Right lobe of liver (tissue), 6 donors: Measurements from ENCODE around the gene RHOBTB1. TPM values are rescaled to one million over a fixed set of nuclear protein-coding genes. Genes with fewer than 3 reads are reported as not detected.

ENCODE experiments used
- ATAC-seq, 4 donors: fragments of 200-7000 bp; cut with Tn5 transposase; one replicate each; pipeline ENCODE4 v1.9.1; 2020; ENCODE audit warnings: mild to moderate bottlenecking in 4 of 4, moderate library complexity in 4 of 4
- DNase-seq, 3 donors: peaks; one replicate each; pipeline ENCODE4 v3.0.0-alpha.2; 2020
- H3K27ac ChIP-seq, 3 donors: fragments of 200-600 bp; one replicate each; pipeline ENCODE4 v1.8.0; 2022
- H3K27me3 ChIP-seq, 2 donors: fragments of 200-600 bp; one replicate each; pipeline ENCODE4 v1.8.0; 2022
- H3K36me3 ChIP-seq, 4 donors: fragments of 200-600 bp; sonication (generic) in 1 of 4; one replicate each; pipeline versions ENCODE4 v1.5.1 to v1.8.0; 2017 to 2022; ENCODE audit warnings: control low read depth in 1 of 4
- H3K4me1 ChIP-seq, 4 donors: fragments of 200-600 bp; sonication (generic) in 1 of 4; one replicate each; pipeline versions ENCODE4 v1.5.1 to v1.8.0; 2017 to 2022; ENCODE audit warnings: control low read depth in 1 of 4
- H3K4me3 ChIP-seq, 3 donors: fragments of 200-600 bp; one replicate each; pipeline ENCODE4 v1.8.0; 2022
- H3K9me3 ChIP-seq, 4 donors: fragments of 200-600 bp; sonication (generic) in 1 of 4; one replicate each; pipeline versions ENCODE4 v1.5.1 to v1.8.0; 2017 to 2022; ENCODE audit warnings: control low read depth in 1 of 4
- POLR2A ChIP-seq: fragments of 450-650 bp; IDR thresholded peaks from one replicate; pipeline ENCODE4 v1.6.1; 2017; ENCODE audit warnings: antibody characterized with exemption, mild to moderate bottlenecking
- WGBS: methylation state at CpG from one replicate; pipeline ENCODE4 v1.1.6; 2018; ENCODE audit warnings: low coverage, low lambda C conversion rate; ENCODE audit not compliant: insufficient coverage; ENCODE audit errors: missing lambda C conversion rate; 5-methylcytosine and 5-hydroxymethylcytosine counted together
- intact Hi-C, 2 donors: fragments of 100-400 bp; cut with DNase I; formaldehyde crosslinking; loops; one replicate each; pipeline versions ENCODE4 v1.11.2 to v1.14.1; 2022
- total RNA-seq, 6 experiments: library from RNA; depleted of rRNA in 2 of 6; stranded (reverse); fragments of >200 nt in 2 of 6; fragmentation: NEBNext Ultra II Directional in 3 of 6; extraction: Animal tissue kit (Norgen Biotek cat#: 25700) in 3 of 6; gene quantifications; one replicate each; pipeline versions ENCODE4 v1.1.0 to v1.2.4, GENCODE V29; 2016 to 2023
- TF ChIP-seq, protein P1 (sequence below), 4 donors: fragments of 200-600 bp in 3 of 4; fragments of 450-650 bp in 1 of 4; IDR thresholded peaks; one replicate each; pipeline versions ENCODE4 v1.5.1 to v1.8.0; 2016 to 2022; ENCODE audit warnings: antibody characterized with exemption in 4 of 4, mild to moderate bottlenecking in 2 of 4
- donor health status: DM: no; HTN: yes; CAD: no.
- donor health status: DM: no; HTN: no; CAD: no.
- donor health status: DM: no; HTN: no; CAD: no.
- donor health status: DM: no; HTN: yes; CAD: no.
- donor health status: DM: no; HTN: yes; CAD: no.

The RHOBTB1 gene
- total RNA-seq, 6 experiments from 2014 or later = 3.0 to 5.4 (median 4.4) TPM

DNA sequence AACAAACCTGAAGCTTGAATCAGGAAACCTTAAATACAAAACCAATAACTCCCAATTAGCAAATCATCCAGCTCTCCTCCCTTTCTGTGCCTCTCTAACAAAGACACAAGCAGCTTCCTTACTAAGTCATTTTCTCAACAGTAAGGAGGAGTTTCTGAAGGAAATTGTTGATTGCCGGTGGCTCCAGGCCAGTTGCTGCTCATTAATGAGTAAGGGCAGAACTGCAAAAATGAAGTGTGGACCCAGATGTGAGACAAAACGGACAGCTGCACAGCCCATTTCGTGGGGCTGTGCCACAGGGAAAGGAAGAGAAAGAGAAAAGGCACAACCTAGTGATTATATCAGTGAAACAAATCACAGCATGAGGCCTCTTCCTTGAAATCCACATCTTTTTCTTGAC, 42.8 kb upstream of the RHOBTB1 start:
- Histone ChIP-seq H3K36me3 (no peaks in the 10 kb centered on the region), H3K4me1 (no peaks in the 10 kb centered on the region), H3K27ac (no peak overlapping the region), H3K4me3 (no peak overlapping the region), H3K9me3 (no peaks in the 10 kb centered on the region), H3K27me3 (no peaks in the 10 kb centered on the region)
- intact Hi-C loops = no loop called here
- 47% methylated on average over 2 of the region's 3 CpGs for WGBS
- no peak for TF ChIP-seq POLR2A
- TF ChIP-seq, protein P1, sequence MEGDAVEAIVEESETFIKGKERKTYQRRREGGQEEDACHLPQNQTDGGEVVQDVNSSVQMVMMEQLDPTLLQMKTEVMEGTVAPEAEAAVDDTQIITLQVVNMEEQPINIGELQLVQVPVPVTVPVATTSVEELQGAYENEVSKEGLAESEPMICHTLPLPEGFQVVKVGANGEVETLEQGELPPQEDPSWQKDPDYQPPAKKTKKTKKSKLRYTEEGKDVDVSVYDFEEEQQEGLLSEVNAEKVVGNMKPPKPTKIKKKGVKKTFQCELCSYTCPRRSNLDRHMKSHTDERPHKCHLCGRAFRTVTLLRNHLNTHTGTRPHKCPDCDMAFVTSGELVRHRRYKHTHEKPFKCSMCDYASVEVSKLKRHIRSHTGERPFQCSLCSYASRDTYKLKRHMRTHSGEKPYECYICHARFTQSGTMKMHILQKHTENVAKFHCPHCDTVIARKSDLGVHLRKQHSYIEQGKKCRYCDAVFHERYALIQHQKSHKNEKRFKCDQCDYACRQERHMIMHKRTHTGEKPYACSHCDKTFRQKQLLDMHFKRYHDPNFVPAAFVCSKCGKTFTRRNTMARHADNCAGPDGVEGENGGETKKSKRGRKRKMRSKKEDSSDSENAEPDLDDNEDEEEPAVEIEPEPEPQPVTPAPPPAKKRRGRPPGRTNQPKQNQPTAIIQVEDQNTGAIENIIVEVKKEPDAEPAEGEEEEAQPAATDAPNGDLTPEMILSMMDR (IDR thresholded peaks at IDR 0.05) = no peak
- ATAC-seq (no peak), DNase-seq (no peak)

DNA sequence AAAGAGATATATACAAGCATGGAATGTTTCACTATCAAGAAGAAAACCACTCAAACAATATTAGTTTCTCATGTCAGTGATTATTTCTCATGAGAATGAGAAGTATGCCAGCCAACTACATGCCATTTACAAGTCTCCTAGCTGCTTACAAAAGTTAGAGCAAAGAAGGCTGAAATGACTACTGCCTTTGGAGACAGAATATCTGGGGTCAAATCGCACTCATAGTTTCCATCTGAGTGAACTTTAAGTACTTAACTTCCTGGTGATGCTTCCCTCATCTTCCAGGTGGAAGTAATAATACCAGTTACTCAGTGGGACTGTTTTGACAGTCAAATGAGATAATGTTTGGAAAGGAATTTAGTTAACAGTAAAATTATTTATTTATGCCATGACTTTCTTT, 42.0 kb upstream of the RHOBTB1 start:
- Histone ChIP-seq H3K27me3 (no peaks in the 10 kb centered on the region), H3K9me3 (no peaks in the 10 kb centered on the region), H3K4me3 (no peak overlapping the region), H3K27ac (no peak overlapping the region), H3K4me1 (no peaks in the 10 kb centered on the region), H3K36me3 (no peaks in the 10 kb centered on the region)
- DNase-seq (no peak), ATAC-seq (no peak)
- 100% methylated on average over 1 of the region's 1 CpG for WGBS
- no peak for TF ChIP-seq POLR2A
- TF ChIP-seq, protein P1 (IDR thresholded peaks at IDR 0.05) = no peak
- intact Hi-C loops = no loop called here

DNA sequence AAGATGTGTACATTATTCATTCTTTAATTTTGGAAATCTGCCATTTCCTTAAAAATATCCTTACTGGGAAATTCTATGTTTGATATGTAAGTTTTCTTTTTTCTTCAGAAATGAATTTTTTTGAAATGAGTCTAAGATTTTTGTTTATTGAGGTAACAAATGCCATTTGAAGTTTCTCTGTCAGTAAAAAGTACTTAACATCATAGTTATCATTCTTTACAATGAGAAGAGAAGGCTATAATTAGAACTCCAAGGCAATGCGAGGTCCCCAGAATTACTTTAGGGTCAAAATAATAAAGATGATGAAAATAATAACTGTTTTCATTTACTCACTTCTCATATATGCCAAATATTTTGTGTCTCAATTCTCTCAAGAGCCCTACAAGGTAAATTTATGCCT, 37.0 kb upstream of the RHOBTB1 start:
- H3K4me3 ChIP-seq = no peak overlapping the region
- TF ChIP-seq POLR2A = no peak
- TF ChIP-seq, protein P1 (IDR thresholded peaks at IDR 0.05) = no peak
- H3K27me3 ChIP-seq = no peaks in the 10 kb centered on the region
- H3K27ac ChIP-seq = no peak overlapping the region
- DNase-seq (no peak), ATAC-seq (no peak)
- no peaks in the 10 kb centered on the region for H3K9me3 ChIP-seq
- peaks cover 0 to 23% (median 10%) of the 10 kb centered on the region in 4 donors for H3K4me1 ChIP-seq
- intact Hi-C loops = no loop called here
- H3K36me3 ChIP-seq = no peaks in the 10 kb centered on the region
- 95% methylated on average over 1 of the region's 1 CpG for WGBS

DNA sequence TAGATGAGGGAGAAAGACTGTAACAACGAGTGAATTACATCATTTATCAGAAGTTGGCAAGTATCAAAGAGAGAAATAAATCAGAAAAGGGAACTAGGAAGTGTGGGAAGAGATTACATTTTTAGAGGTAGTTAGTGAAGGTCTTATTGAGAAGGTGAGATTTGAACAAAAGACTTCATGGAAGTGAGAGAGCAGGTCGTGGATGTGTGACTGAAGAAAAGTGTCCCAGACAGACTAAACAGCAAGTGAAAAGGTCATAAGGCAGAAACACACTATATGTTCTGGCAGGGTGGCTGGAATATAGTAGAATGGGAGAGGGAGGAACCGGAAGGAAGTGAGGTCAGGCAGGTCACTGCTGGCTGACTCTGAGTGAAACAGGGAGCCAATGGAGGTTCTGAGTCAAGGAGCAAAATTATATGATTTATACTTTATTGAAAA, 35.7 kb upstream of the RHOBTB1 start:
- TF ChIP-seq POLR2A = no peak
- TF ChIP-seq, protein P1 (IDR thresholded peaks at IDR 0.05) = no peak
- Histone ChIP-seq H3K4me1 (peaks cover 0 to 23% (median 13%) of the 10 kb centered on the region in 4 donors), H3K4me3 (no peak overlapping the region), H3K36me3 (no peaks in the 10 kb centered on the region), H3K9me3 (no peaks in the 10 kb centered on the region), H3K27ac (no peak overlapping the region), H3K27me3 (no peaks in the 10 kb centered on the region)
- WGBS = 38% methylated on average over 3 of the region's 3 CpGs
- DNase-seq (no peak), ATAC-seq (no peak)
- intact Hi-C loops = no loop called here
